HG03521 (cell line): ENCODE data around the gene STOX1.
"Not testable (repeated sequence)": the region's sequence is repeated elsewhere in the genome, so short reads cannot be mapped to it uniquely, and the experiment has no call there.

ENCODE experiments used
- ATAC-seq: cut with Tn5 transposase; IDR thresholded peaks from one replicate; pipeline ENCODE4 v1.9.1; 2021; ENCODE audit warnings: mild to moderate bottlenecking, moderate library complexity; ENCODE audit not compliant: unreplicated experiment

STOX1 gene

DNA sequence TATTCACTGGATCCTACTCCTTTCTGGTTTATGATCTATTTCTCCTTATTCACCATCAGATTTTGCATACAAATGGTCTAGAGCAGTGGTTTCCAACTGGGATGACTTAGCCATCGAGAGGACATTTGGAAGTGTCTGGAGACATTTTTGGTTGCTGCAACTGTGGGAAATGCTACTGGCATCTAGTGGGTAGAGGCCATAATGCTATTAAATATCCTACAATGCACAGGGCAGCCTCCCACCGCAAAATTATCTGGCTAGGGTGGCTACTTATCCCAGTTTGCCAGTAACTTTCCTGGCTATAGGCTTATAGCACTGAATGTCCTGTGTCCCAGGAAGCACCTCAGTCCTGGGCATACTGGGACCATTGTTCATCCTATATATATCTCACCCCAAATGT is 52.3 kb downstream of the STOX1 start:
- no peak for ATAC-seq

DNA sequence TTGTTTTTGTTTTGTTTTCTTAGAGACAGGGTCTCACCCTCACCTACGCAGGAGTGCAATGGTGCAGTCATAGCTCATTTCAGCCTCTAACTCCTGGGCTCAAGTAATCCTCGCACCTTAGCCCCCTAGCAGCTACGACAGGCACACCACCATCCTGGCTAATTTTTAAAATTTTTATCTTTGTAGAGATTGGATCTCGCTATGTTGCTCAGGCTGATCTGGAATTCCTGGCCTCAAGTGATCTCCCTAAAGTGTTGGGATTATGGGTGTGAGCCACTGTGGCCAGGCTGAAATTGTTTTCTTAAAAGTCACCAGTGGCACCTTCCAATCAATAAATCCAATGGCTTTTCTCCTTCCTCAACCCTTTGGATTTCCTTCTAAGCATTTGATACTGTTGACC is 52.9 kb downstream of the STOX1 start:
- ATAC-seq, result no peak

DNA sequence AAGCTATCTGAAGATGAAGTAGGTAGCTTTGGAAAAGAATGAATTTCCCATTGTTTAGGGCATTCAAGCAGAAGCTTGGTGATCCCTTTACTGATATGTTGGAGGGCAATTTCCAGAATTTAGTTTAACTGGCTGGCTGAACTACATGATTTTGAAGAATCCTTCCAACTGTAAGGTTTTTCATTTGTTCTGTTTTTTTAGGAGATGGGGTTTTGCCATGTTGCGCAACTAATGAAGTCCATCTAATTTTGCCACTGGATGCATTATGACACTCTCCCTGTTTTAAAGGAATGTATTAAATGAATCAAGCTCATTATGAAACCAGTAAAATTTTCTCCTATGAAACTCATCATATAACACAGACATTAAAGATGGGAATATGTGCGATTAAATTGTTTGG is 67.7 kb downstream of the STOX1 start:
- ATAC-seq, result no peak

DNA sequence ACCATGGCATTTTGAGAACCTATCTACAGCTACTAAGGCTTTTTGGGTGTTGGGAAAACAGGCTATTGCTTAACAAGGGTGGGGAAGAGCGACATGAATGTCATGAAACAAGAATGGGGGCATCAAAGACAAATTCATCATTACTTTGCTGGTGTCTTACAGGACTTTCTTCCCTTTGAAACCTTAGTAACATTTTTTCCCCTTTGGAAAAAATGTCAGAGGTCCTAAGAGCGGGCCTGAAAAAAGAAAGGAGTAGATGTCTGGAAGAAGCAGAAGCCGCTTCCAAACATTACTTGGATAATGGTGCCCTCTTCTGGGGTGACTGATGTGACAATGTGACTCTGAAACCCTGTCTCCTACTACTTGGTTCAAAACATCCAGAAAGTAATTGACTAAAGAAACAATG is 70.0 kb downstream of the STOX1 start:
- no peak for ATAC-seq

DNA sequence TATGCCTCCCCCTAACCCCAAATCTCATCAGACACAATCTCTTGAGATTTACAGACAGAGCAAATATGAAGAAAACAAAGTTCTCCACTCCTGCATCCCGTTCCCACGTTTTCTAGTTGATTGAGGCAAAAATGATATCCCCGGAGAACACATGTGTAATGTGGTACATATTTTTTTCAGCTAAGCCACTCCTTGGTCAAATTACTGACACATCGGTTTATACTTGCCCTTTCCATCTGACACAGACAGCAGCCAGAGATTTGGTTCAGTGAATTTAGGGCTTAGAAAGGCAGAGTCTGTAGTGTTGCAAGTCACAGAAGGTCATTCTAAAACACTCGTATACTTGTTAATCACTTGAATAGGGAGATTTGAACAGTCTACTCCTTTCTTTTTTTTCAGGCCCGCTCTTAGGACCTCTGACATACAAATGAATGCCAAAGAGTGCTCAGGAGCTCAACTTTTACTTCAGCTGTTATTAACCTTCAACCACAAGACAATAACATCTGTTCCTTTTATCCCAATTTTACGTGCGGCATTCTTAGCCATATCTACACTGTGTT is 71.9 kb downstream of the STOX1 start:
- ATAC-seq, result no peak

DNA sequence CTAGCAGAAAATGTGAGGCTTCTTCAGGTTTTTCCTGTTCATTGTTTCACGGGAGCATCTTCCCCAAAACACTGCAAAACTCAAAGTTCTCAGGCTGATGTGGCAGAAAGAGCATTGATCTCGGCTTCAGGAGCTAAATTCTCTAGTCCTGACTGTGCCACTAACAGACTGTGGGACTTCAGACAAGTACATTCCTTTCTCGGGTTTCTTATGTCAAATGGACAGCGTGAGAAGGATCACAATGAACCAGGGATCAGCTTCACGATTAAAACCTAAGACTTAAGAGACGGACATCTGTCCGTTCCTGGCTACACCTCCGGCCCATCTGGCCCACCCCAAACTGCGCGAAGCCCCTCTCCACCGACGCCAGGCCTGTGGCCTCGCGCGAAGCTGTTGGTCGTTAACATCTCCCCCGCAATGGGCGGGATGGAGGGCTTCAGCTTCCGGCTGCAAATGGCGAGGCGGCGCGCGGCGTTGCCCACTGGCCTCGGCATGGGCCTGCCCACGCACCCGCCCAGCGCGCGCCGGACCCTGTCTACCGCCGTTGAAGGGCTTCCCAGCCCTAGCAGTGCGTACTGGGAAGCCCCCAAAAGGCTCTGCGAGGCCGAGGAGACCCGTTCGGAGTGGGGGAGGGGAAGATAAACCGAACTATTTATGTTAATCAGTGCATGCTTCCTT is 73.2 kb downstream of the STOX1 start:
- peak; percentile 31 for ATAC-seq

DNA sequence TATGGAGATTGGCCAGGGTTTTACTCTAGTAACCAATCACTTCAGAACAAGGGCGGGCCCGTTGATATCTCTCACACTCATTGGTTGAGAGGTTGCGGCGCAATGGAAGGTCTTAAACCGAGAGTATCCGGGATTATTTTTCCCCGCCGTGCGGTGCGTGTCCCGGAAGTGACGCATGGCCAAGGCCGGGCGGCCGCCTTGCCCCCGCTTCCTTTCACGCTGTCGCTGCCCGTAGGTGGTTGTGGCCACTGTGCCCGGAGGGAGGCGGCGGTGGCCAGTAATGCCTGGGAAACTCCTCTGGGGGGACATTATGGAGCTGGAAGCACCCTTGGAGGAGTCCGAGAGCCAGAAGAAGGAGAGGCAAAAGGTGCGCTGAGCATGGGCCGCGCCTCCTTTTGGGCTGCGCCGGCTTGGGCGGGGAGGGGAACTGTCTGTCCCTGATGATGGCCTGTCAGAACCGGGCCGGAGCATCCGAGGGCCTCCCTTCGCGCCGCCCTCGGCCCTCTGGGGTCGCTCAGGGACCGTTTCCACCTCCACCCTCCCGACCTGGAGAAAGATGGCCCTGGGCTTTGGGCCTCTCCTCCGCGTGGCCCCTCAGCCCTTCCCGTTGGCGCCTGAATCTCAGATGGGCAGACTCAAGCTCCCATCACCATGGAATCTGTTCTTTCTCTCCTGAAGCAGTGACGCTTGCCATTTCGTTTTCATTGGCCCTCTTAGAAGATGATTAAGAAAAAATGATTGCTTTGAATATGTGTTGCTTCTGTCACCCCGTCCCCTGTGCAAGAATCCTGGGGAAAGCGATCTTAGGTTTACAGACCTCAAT is 74.0 kb downstream of the STOX1 start, which contains the start of gene DDX50:
Gene DDX50 (plus strand): TSS at position 211 of the 823 bp plus-strand sequence. CDS start 70 bp downstream, at position 281.
- peak; percentile 98 for ATAC-seq

DNA sequence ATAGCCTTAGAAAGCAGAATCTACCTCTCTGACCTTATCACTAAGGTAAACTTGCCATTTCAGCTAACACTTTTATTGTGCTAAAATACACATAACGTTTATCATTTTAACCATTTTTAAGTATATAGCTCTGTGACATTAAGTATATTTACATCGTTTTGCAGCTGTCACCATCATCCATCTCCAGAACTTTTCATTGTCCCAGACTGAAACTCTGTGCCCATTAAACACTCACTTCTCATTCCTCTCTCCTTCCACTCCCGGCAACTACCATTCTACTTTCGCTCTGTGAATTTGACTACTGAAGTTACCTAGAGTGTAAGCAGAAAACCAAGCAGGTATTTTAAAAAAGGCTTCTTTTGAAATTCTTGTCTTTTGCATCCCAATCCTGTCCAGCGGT is 75.1 kb downstream of the STOX1 start:
- ATAC-seq, result no peak

DNA sequence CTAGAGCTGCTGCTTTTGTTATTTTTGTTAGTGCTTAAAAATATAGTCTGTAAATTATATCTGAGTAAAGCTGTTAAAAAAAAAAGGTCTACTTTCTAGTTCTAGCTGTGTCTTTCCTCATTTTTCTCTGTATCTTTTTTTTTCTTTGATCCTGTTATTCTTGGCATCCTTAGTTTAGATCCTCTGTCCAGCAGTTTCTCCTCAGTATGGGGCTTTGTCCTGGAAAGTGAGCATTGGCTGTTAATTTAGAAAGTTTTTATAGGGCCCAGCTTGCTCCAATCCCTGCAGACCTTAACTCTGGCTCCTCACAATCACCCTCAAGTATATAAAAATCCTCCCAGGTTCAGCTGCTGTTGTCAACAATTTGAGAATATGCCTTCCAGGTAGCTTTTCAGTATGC is 97.3 kb downstream of the STOX1 start:
- ATAC-seq, result no peak

DNA sequence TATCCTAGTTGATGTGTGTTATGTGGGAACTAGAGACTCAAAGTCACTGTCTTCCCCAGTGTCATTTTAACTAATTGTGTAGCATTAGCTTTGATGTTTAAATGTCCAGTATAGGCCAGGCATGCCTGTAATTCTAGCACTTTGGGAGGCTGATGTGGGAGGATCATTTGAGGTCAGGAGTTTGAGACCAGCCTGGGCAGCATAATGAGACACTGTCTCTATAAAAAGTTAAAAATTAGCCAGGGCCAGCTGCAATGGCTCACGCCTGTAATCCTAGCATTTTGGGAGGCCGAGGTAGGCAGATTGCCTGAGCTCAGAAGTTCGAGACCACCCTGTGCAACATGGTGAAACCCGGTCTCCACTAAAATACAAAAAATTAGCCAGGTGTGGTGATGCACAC is 98.2 kb downstream of the STOX1 start:
- ATAC-seq, result no peak

DNA sequence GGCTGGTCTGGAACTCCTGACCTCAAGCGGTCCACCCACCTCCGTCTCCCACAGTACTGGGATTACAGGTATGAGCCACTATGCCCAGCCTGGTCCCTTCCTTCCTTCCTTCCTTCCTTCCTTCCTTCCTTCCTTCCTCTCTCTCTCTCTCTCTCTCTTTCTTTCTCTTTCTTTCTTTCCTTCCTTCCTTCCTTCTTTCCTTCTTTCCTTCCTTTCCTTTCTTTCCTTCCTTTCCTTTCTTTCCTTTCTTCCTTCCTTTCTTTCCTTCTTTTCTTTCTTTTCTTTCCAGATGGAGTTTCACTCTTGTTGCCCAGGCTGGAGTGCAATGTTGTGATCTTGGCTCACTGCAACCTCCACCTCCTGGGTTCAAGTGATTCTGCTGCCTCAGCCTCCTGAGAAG is 101.8 kb downstream of the STOX1 start:
- not testable (repeated sequence) for ATAC-seq

DNA sequence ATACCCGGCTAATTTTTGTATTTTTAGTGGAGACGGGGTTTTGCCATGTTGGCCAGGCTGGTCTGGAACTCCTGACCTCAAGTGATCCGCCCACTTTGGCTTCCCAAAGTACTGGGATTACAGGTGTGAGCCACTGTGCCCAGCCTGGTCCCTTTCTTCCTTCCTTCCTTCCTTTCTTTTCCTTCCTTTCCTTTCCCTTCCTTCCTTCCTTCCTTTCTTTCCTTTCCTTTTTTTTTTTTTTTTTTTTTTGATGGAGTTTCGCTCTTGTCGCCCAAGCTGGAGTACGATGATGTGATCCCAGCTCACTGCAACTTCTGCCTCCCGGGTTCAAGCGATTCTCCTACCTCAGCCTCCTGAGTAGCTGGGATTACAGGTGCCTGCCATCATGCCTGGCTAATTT is 102.6 kb downstream of the STOX1 start:
- ATAC-seq, result not testable (repeated sequence)

DNA sequence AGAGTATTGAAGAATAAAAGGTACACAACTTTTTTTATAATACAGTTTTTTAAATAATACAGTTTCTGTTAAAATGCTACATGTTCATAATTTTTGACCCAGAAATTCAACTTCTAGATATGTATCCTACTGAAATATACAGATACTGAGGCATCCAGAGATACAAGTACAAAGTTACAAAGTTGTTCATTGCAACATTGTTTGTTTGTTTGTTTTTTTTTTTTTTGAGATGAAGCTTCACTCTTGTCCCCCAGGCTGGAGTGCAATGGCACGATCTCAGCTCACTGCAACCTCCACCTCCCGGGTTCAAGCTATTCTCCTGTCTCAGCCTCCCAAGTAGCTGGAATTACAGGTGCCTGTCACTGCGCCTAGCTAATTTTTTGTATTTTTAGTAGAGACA is 105.5 kb downstream of the STOX1 start:
- ATAC-seq, result not testable (repeated sequence)

DNA sequence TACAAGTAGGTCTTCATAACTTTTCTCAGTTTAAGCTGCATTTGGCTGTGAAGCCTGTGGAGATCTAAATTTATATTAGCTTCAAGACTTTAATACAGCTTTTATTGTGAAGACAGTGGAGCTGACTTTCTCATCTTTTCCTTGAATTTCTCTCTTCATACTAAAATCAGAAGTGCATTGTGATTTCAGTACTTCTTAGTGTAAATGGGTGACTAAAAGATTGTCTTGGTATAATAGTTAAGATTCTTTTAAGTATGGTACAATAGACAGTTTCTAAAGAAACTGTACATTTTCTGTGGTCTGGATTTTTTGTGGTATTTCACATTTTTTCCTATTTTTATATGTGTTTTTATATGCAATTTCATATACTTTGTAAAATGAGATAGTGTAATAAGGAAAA is 107.7 kb downstream of the STOX1 start:
- ATAC-seq, result no peak

DNA sequence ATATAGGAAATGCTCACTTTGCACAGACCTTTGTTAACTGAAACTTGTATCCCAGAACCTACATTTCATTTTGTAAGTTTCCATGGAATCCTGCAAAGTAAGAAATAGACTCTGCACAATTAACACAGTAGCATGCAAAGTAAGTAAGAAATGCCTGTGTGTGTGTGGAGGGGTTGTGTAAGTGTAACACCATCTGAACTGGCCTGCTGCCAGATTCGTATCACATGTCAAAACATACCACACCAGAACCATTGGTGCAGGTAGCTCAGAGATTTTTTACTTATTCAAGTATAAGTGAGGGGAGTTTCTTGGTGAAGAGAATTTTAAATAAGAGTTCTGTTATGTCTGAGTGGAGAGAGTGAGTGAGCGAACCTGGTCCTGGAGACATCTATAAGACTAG is 110.8 kb downstream of the STOX1 start:
- no peak for ATAC-seq

DNA sequence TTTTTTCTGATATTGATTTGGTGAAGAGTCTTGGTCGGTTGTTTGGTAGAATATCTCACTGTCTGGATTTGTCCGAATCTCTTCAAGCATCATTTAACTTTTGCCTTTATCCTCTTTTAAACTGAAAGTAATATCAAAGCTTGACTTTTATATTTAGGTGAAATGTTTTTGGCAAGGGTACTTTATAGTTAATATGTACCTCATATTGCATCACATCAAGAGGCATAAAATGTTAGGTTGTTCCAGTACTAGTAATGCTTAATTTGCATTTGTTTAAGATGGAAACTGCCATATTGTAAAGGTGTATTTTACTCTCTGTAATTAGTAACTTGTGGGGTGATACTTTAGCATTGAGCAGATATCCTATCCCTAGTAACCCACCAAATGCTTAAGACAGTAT is 111.6 kb downstream of the STOX1 start:
- ATAC-seq, result no peak

DNA sequence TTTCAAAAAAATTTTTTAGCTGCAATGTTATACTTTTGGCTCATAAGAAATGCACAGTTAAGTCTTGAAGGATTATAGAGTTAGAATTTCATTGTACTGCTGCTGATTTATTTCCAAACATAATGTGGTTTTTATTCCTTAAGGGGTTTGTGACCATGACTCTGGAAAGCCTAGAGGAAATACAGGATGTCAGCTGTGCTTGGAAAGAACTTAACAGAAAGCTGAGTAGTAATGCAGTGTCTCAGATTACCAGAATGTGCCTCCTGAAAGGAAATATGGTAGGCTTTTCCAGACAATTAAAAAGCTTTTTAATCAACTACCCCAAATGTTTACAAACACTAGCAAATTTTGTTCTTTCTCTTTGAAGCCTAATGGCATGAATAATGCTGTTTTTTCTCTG is 113.6 kb downstream of the STOX1 start:
- ATAC-seq, result not testable (repeated sequence)
